GM12878 (cell line): ENCODE results near the gene CT45A9. TPM values are rescaled to one million over a fixed set of nuclear protein-coding genes. Genes with fewer than 3 reads are reported as not detected.
"Not testable (repeated sequence)": the region's sequence is repeated elsewhere in the genome, so short reads cannot be mapped to it uniquely, and the experiment has no call there.

Source experiments
- ATAC-seq: fragments of 200-7000 bp; cut with Tn5 transposase; 3 replicates; pipeline ENCODE4 v1.9.1; 2020; ENCODE audit warnings: mild to moderate bottlenecking, moderate library complexity
- BruUV-seq: library from RNA; stranded (reverse); fragments of 400-500 nt; replicated peaks from 2 replicates; lab custom pipeline; 2021; lab: Mats Ljungman, UMichigan
- CTCF ChIA-PET: fragments of 300-600 bp; sonication (Branson Sonifier 250); formaldehyde crosslinking; extraction: SDS; loops from one replicate; lab custom pipeline; 2021; ENCODE audit warnings: inconsistent platforms; lab: Yijun Ruan, JAX
- POLR2A ChIA-PET: fragments of 350-600 bp; formaldehyde crosslinking; extraction: SDS; loops from one replicate; lab custom pipeline; 2021; ENCODE audit warnings: inconsistent platforms; lab: Charles Lee
- RAD21 ChIA-PET: fragments of 300-600 bp; sonication (Branson Sonifier 250); formaldehyde crosslinking; loops from one replicate; lab custom pipeline; 2023; ENCODE audit warnings: antibody characterized with exemption; ENCODE audit not compliant: unreplicated experiment; lab: Charles Lee
- SMC1A ChIA-PET: fragments of 300-600 bp; sonication (Branson Sonifier 250); formaldehyde crosslinking; loops from one replicate; lab custom pipeline; 2023; ENCODE audit not compliant: unreplicated experiment, uncharacterized antibody; lab: Charles Lee
- DNase-seq: peaks from one replicate; pipeline ENCODE4 v3.0.0-alpha.2; 2011; ENCODE audit warnings: low read depth, low spot score
- FAIRE-seq: peaks from 3 replicates; lab custom pipeline; 2011; peaks lifted over from hg19 to GRCh38; lab: Jason Lieb, UNC
- H2AFZ ChIP-seq: 2 replicates; pipeline ENCODE4 v1.6.0; 2011; ENCODE audit warnings: low read depth, low read length, control low read depth; ENCODE audit not compliant: control insufficient read depth
- H3K27ac ChIP-seq: 2 replicates; pipeline ENCODE4 v1.5.1; 2011; ENCODE audit warnings: control low read depth; ENCODE audit not compliant: control insufficient read depth, insufficient read depth
- H3K27me3 ChIP-seq, 2 experiments: replicated peaks in 1 of 2; 2 replicates each; pipeline versions ENCODE4 v1.6.0 to v1.6.1; 2011; ENCODE audit warnings: low read length in 1 of 2; ENCODE audit not compliant: control insufficient read depth in 2 of 2, insufficient read depth in 2 of 2
- H3K36me3 ChIP-seq, 2 experiments: 2 replicates each; pipeline ENCODE4 v1.5.1; 2011; ENCODE audit warnings: low read length in 1 of 2; ENCODE audit not compliant: control insufficient read depth in 2 of 2, insufficient read depth in 2 of 2
- H3K4me1 ChIP-seq: 2 replicates; pipeline ENCODE4 v1.6.1; 2011; ENCODE audit warnings: mild to moderate bottlenecking, low read length, moderate library complexity, mixed read lengths; ENCODE audit not compliant: control insufficient read depth, insufficient read depth
- H3K4me2 ChIP-seq: 2 replicates; pipeline ENCODE4 v1.6.0; 2011; ENCODE audit warnings: control low read depth; ENCODE audit not compliant: control insufficient read depth, insufficient read depth
- H3K4me3 ChIP-seq: fragments of 200-600 bp; sonication (generic); 2 replicates; pipeline ENCODE4 v1.5.1; 2016
- H3K79me2 ChIP-seq: 2 replicates; pipeline ENCODE4 v1.6.0; 2011; ENCODE audit warnings: low read length; ENCODE audit not compliant: control insufficient read depth, insufficient read depth
- H3K9ac ChIP-seq: 2 replicates; pipeline ENCODE4 v1.8.0; 2011; ENCODE audit warnings: low read length, control low read depth, mixed read lengths; ENCODE audit not compliant: control insufficient read depth, insufficient read depth
- H3K9me3 ChIP-seq: replicated peaks from 3 replicates; pipeline ENCODE4 v1.5.1; 2011; ENCODE audit warnings: mild to moderate bottlenecking, low read length; ENCODE audit not compliant: control insufficient read depth, insufficient read depth
- H4K20me1 ChIP-seq: 2 replicates; pipeline ENCODE4 v1.6.0; 2011; ENCODE audit not compliant: control insufficient read depth, insufficient read depth
- WGBS: methylation state at CpG from one replicate; pipeline ENCODE4 v1.1.6; 2016; ENCODE audit warnings: low lambda C conversion rate; ENCODE audit not compliant: insufficient replicate concordance, insufficient coverage; ENCODE audit errors: missing lambda C conversion rate; 5-methylcytosine and 5-hydroxymethylcytosine counted together
- in situ Hi-C: fragments of 300-500 bp; cut with MboI; formaldehyde crosslinking; loops from 9 replicates; pipeline ENCODE4 v1.14.3; 2018; ENCODE audit warnings: mixed read lengths
- intact Hi-C: fragments of 100-400 bp; cut with micrococcal nuclease; formaldehyde crosslinking; loops from one replicate; pipeline ENCODE4 v1.14.2; 2022; ENCODE audit not compliant: unreplicated experiment
- polyA plus RNA-seq, 11 experiments: library from polyadenylated mRNA; depleted of rRNA in 4 of 11; unstranded in 6 of 11; stranded (reverse) in 5 of 11; fragments of >200 nt; fragmentation: Nextera tagmentation in 4 of 11; fragmentation: Illumina TruSeq in 1 of 11; extraction: Ambion mirVana in 4 of 11; extraction: Trizol in 1 of 11; gene quantifications; 1 replicate in 1 of 11; 2 replicates in 10 of 11; pipeline versions ENCODE4 v1.2.1 to v1.2.3, GENCODE V29; 2011 to 2016; ENCODE audit warnings: inconsistent platforms in 2 of 11, missing spikeins in 2 of 11, low read depth in 1 of 11
- total RNA-seq, 4 experiments: library from RNA; depleted of rRNA in 3 of 4; stranded (reverse); fragments of >200 nt in 3 of 4; fragmentation: Illumina TruSeq in 1 of 4; extraction: Trizol in 1 of 4; gene quantifications; 2 replicates each; pipeline versions ENCODE4 v1.2.1 to v1.2.3, GENCODE V29; 2013 to 2021

CT45A9 gene
- total and polyA plus RNA-seq, 10 of the 15 experiments (the other 5 are each of a cell fraction or from before 2014, with no cell fraction given): not detected

- CTCF ChIA-PET, BruUV-seq, SMC1A ChIA-PET, H3K27me3 ChIP-seq, H3K4me2 ChIP-seq, H4K20me1 ChIP-seq, ATAC-seq, H2AFZ ChIP-seq, H3K4me3 ChIP-seq, intact Hi-C loops, H3K27ac ChIP-seq, H3K9me3 ChIP-seq, RAD21 ChIA-PET, in situ Hi-C loops, H3K36me3 ChIP-seq, FAIRE-seq, H3K4me1 ChIP-seq, POLR2A ChIA-PET, H3K9ac ChIP-seq, H3K79me2 ChIP-seq, DNase-seq: not testable (repeated sequence)
- WGBS: no CpG with 5 or more reads among the region's 17 CpGs
Observed at GRCh38 chrX:135854438-135854837, 17.2 kb downstream of the CT45A9 start, which contains the start of gene CT45A8. Gene CT45A8, minus strand, starts transcription at chrX:135854538. Its CDS starts 3,755 bp downstream, at chrX:135850783.

- FAIRE-seq, POLR2A ChIA-PET, H3K36me3 ChIP-seq, H3K79me2 ChIP-seq, RAD21 ChIA-PET, SMC1A ChIA-PET, H3K27ac ChIP-seq, intact Hi-C loops, BruUV-seq, in situ Hi-C loops, H3K27me3 ChIP-seq, H3K4me2 ChIP-seq, H3K4me1 ChIP-seq, H3K4me3 ChIP-seq, DNase-seq, CTCF ChIA-PET, ATAC-seq, H4K20me1 ChIP-seq, H3K9me3 ChIP-seq, H3K9ac ChIP-seq, H2AFZ ChIP-seq: not testable (repeated sequence)
- WGBS: no CpG with 5 or more reads among the region's 17 CpGs
Observed at GRCh38 chrX:135837180-135837579, 34.4 kb downstream of the CT45A9 start, which contains the start of gene CT45A7. Gene CT45A7, minus strand, starts transcription at chrX:135837280. Its CDS starts 3,747 bp downstream, at chrX:135833533.

- in situ Hi-C loops, SMC1A ChIA-PET: not testable (repeated sequence)
Observed at GRCh38 chrX:135819912-135820311, 51.7 kb downstream of the CT45A9 start, which contains the start of gene CT45A2. Gene CT45A2, minus strand, starts transcription at chrX:135820012. Its CDS starts 3,747 bp downstream, at chrX:135816265.

More at GRCh38 chrX:135819912-135820311, 51.7 kb downstream of the CT45A9 start, which contains the start of gene CT45A2:
- H3K9ac ChIP-seq, H4K20me1 ChIP-seq, RAD21 ChIA-PET, H2AFZ ChIP-seq, H3K27ac ChIP-seq, H3K27me3 ChIP-seq, H3K4me1 ChIP-seq, DNase-seq, H3K79me2 ChIP-seq, ATAC-seq, POLR2A ChIA-PET, FAIRE-seq, H3K4me3 ChIP-seq, H3K9me3 ChIP-seq, CTCF ChIA-PET, H3K4me2 ChIP-seq, BruUV-seq, intact Hi-C loops, H3K36me3 ChIP-seq: not testable (repeated sequence)
- no CpG with 5 or more reads among the region's 17 CpGs for WGBS
